Heart left ventricle (tissue), 16 donors: Measurements from ENCODE around the gene ALDOC. TPM values are rescaled to one million over a fixed set of nuclear protein-coding genes. Genes with fewer than 3 reads are reported as not detected.

Experiments used
- ATAC-seq, 4 donors: fragments of 200-7000 bp; cut with Tn5 transposase; one replicate each; pipeline ENCODE4 v1.9.1; 2020 to 2022; ENCODE audit warnings: moderate library complexity in 4 of 4, mild to moderate bottlenecking in 3 of 4, moderate number of reproducible peaks in 1 of 4
- DNase-seq, 5 donors: peaks; one replicate each; pipeline ENCODE4 v3.0.0-alpha.2; 2020
- H3K27ac ChIP-seq, 12 donors: fragments of 200-600 bp; sonication (generic) in 4 of 12; one replicate each; pipeline versions ENCODE4 v1.5.0 to v1.8.0; 2016 to 2022; ENCODE audit warnings: mild to moderate bottlenecking in 2 of 12
- H3K27me3 ChIP-seq, 9 donors: fragments of 200-600 bp; sonication (generic) in 2 of 9; one replicate each; pipeline versions ENCODE4 v1.5.1 to v1.8.0; 2016 to 2022; ENCODE audit warnings: mild to moderate bottlenecking in 3 of 9
- H3K36me3 ChIP-seq, 9 donors: fragments of 200-600 bp; sonication (generic) in 2 of 9; one replicate each; pipeline versions ENCODE4 v1.5.0 to v1.8.0; 2018 to 2022; ENCODE audit warnings: mild to moderate bottlenecking in 2 of 9
- H3K4me1 ChIP-seq, 12 donors: fragments of 200-600 bp; sonication (generic) in 4 of 12; one replicate each; pipeline versions ENCODE4 v1.5.0 to v1.8.0; 2016 to 2022; ENCODE audit warnings: mild to moderate bottlenecking in 3 of 12
- H3K4me3 ChIP-seq, 12 donors: fragments of 200-600 bp; sonication (generic) in 4 of 12; one replicate each; pipeline versions ENCODE4 v1.5.0 to v1.8.0; 2017 to 2022; ENCODE audit warnings: mild to moderate bottlenecking in 9 of 12, moderate library complexity in 4 of 12
- H3K9me3 ChIP-seq, 12 donors: fragments of 200-600 bp; sonication (generic) in 4 of 12; one replicate each; pipeline versions ENCODE4 v1.5.0 to v1.8.0; 2016 to 2022; ENCODE audit warnings: mild to moderate bottlenecking in 1 of 12
- CTCF ChIP-seq, 12 donors: fragments of 200-600 bp; sonication (generic) in 4 of 12; IDR thresholded peaks; one replicate each; pipeline versions ENCODE4 v1.5.0 to v1.8.0; 2018 to 2022; ENCODE audit warnings: antibody characterized with exemption in 12 of 12, mild to moderate bottlenecking in 5 of 12
- POLR2A ChIP-seq, 2 donors: fragments of 450-650 bp; IDR thresholded peaks; one replicate each; pipeline ENCODE4 v1.6.1; 2017; ENCODE audit warnings: antibody characterized with exemption in 2 of 2, mild to moderate bottlenecking in 2 of 2, moderate library complexity in 2 of 2
- WGBS, 4 donors: extraction: QIAGEN DNeasy Blood & Tissue Kit in 2 of 4; methylation state at CpG; one replicate each; pipeline versions ENCODE4 v1.1.5 to v1.1.7; 2013 to 2018; 5-methylcytosine and 5-hydroxymethylcytosine counted together
- intact Hi-C, 10 donors: fragments of 100-400 bp; cut with DNase I; formaldehyde crosslinking; loops; one replicate each; pipeline versions ENCODE4 v1.11.1 to v1.14.2; 2022
- polyA plus RNA-seq, 2 donors: library from polyadenylated mRNA; stranded (reverse); fragments of 200-250 nt; gene quantifications; one replicate each; pipeline ENCODE4 v1.2.3, GENCODE V29; 2013
- total RNA-seq, 9 donors: library from RNA; depleted of rRNA in 2 of 9; stranded (reverse); fragments of >200 nt in 2 of 9; fragmentation: NEBNext Ultra II Directional in 3 of 9; extraction: Animal tissue kit (Norgen Biotek cat#: 25700) in 3 of 9; gene quantifications; one replicate each; pipeline versions ENCODE4 v1.1.0 to v1.2.4, GENCODE V29; 2016 to 2023
- donor health status: ischemic (EF 13 %, LVEDD 7.1; RV severe dilation, severe dysfunction).
- donor health status: healthy with polysubstance abuse.
- donor health status: DM: no; HTN: yes; CAD: no.
- donor health status: DM: no; HTN: no; CAD: no.
- donor health status: ischemic (EF 25% LVEDD 6.9; RV normal size, moderate dysfunction).
- donor health status: ischemic (EF 25% LVEDD 5.7; RV mildly dilated, moderate dysfunction).
- donor health status: healthy.
- donor health status: DM: yes; HTN: yes; CAD: no.
- donor health status: ischemic (EF 35%, LVEDD 5.7; RV mildly dilated, moderate dysfunction).
- donor health status: nonischemic (EF 11% LVEDD 7.7; RV severe dilation, severe dysfunction).
- donor health status: DM: yes; HTN: yes; CAD: no.
- donor health status: PGD.
- donor health status: ischemic (EF 29% LVEDD 5.4; RV normal size, mild dysfunction).
- donor health status: nonischemic (EF 23%, LVEDD 6.1; RV moderate dilation, normal function).

Gene ALDOC
- total and polyA plus RNA-seq, 11 donors = 154 to 677 (median 221) TPM

DNA sequence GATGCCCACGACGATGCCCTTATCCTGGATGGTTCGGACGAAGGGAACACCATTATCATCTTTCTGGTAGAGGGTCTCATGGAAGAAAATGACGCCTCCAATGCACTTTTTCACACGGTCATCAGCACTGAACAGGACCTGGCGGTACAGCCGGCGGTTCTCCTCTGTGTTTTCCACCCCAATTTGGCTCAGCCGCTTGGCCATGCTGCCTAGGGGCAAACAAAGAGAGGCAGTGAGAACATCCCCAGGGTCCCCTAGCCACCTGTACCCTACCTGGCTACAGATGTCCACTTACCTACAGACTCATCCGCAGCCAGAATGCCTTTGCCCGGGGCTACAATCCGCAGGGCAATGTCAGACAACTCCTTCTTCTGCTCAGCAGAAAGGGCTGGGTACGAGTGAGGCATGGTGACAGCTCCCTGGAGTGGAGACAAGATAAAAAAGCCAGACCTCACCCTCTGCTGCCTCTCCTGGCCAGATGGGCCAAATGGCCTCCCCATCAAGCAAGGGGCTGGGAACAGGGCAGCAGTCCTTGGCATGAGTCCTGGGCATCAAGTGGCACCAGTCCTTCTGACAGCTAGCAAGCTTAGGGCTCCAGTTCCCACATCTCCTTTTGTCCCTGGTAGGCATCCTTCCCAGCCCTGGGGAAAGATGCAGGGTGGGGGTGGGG, 1.4 kb downstream of the ALDOC start:
- H3K27ac ChIP-seq = peak overlapping the region in 9 of 12 donors; percentile 41 to 84 (median 72)
- 57 to 85% (median 71%) methylated on average over 10 to 14 of the region's 14 CpGs for WGBS, 4 donors
- peaks cover 0 to 48% (median 20%) of the 10 kb centered on the region in 12 donors for H3K4me1 ChIP-seq
- intact Hi-C loops = loop anchor here in 1 of 10 donors (2.0 kb wide), 1 partner anchor 26 kb away; no protein-coding TSS in a partner anchor
- no peaks in the 10 kb centered on the region for H3K27me3 ChIP-seq
- ATAC-seq (peak; percentile 72 to 76 (median 74)), DNase-seq (peak; percentile 76 to 94 (median 87))
- H3K4me3 ChIP-seq = peak overlapping the region in 5 of 12 donors; percentile 44 to 55 (median 47)
- no peaks in the 10 kb centered on the region for H3K9me3 ChIP-seq
- peaks cover 0 to 12% (median 3%) of the 10 kb centered on the region in 9 donors for H3K36me3 ChIP-seq
- TF ChIP-seq CTCF (IDR thresholded peaks at IDR 0.05) = peak in 10 of 12 donors; percentile 8 to 52 (median 30)
- TF ChIP-seq POLR2A (IDR thresholded peaks at IDR 0.05) = no peak

GRCh38 chr17:28574526-28574925, 2.2 kb downstream of the ALDOC start:
- no peak for TF ChIP-seq POLR2A (IDR thresholded peaks at IDR 0.05)
- no peak for TF ChIP-seq CTCF (IDR thresholded peaks at IDR 0.05)
- Histone ChIP-seq H3K4me3 (peak overlapping the region in 1 of 12 donors; percentile 31), H3K27ac (peak overlapping the region in 5 of 12 donors; percentile 34 to 74 (median 59)), H3K27me3 (no peaks in the 10 kb centered on the region), H3K36me3 (peaks cover 0 to 12% (median 3%) of the 10 kb centered on the region in 9 donors), H3K9me3 (no peaks in the 10 kb centered on the region), H3K4me1 (peaks cover 0 to 55% (median 28%) of the 10 kb centered on the region in 12 donors)
- DNase-seq = peak in 1 of 5 donors; percentile 51
- WGBS, 4 donors = 53 to 74% (median 63%) methylated on average over 4 to 7 of the region's 7 CpGs
- no peak for ATAC-seq
- intact Hi-C loops = loop anchor here in 2 of 10 donors (2.0 to 5.0 kb wide), 2 partner anchors 26 to 73 kb away; partner anchors contain the start of gene BLTP2 (in 1 of the 2)

GRCh38 chr17:28573966-28574480, 2.7 kb downstream of the ALDOC start:
- intact Hi-C loops = loop anchor here in 2 of 10 donors (2.0 to 5.0 kb wide), 2 partner anchors 25 to 73 kb away; partner anchors contain the start of gene BLTP2 (in 1 of the 2)
- Histone ChIP-seq H3K27ac (peak overlapping the region in 2 of 12 donors; percentile 59 to 69), H3K27me3 (no peaks in the 10 kb centered on the region), H3K4me1 (peaks cover 0 to 60% (median 29%) of the 10 kb centered on the region in 12 donors), H3K9me3 (no peaks in the 10 kb centered on the region), H3K4me3 (no peak overlapping the region), H3K36me3 (peaks cover 0 to 12% (median 3%) of the 10 kb centered on the region in 9 donors)
- 95 to 100% (median 96%) methylated on average over 6 of the region's 6 CpGs for WGBS, 4 donors
- ATAC-seq = no peak
- no peak for TF ChIP-seq CTCF (IDR thresholded peaks at IDR 0.05)
- TF ChIP-seq POLR2A (IDR thresholded peaks at IDR 0.05) = no peak
- DNase-seq = no peak

DNA sequence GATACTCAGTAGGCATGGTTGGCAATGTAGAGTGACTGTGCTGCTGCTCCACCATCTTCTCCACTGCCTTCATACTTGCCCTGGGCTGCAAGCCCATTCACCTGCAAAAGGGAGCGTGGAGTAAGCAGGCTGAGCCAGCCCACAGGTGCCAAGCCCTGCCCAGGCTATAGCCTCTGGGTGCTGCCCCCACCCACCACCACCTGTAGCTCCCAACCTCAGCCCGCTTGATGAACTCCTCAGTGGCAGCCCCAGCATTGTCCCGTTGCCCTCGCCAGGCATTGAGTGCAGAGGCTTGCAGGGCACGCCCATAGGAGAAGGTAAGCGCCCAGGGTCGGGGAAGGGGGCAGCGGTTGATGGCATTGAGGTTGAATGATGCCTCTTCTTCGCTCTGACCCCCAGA, 3.2 kb downstream of the ALDOC start:
- peaks cover 0 to 60% (median 29%) of the 10 kb centered on the region in 12 donors for H3K4me1 ChIP-seq
- peaks cover 0 to 15% (median 3%) of the 10 kb centered on the region in 9 donors for H3K36me3 ChIP-seq
- DNase-seq (no peak), ATAC-seq (no peak)
- H3K9me3 ChIP-seq = no peaks in the 10 kb centered on the region
- no peak overlapping the region for H3K27ac ChIP-seq
- 97 to 98% (median 98%) methylated on average over 9 of the region's 9 CpGs for WGBS, 4 donors
- no peak overlapping the region for H3K4me3 ChIP-seq
- H3K27me3 ChIP-seq = no peaks in the 10 kb centered on the region
- intact Hi-C loops = loop anchor here in 1 of 10 donors (5.0 kb wide), 1 partner anchor 74 kb away; the partner anchor contains the start of gene BLTP2
- no peak for TF ChIP-seq POLR2A (IDR thresholded peaks at IDR 0.05)
- TF ChIP-seq CTCF (IDR thresholded peaks at IDR 0.05) = no peak
